ENCODE measurements around the gene OR9G1.
"Not testable (repeated sequence)": the region's sequence is repeated elsewhere in the genome, so short reads cannot be mapped to it uniquely, and the experiment has no call there.

Gene OR9G1, protein sequence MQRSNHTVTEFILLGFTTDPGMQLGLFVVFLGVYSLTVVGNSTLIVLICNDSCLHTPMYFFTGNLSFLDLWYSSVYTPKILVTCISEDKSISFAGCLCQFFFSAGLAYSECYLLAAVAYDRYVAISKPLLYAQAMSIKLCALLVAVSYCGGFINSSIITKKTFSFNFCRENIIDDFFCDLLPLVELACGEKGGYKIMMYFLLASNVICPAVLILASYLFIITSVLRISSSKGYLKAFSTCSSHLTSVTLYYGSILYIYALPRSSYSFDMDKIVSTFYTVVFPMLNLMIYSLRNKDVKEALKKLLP
- 0 to 0.16 (median 0) reads per million in 18 experiments for total RNA-seq

DNA sequence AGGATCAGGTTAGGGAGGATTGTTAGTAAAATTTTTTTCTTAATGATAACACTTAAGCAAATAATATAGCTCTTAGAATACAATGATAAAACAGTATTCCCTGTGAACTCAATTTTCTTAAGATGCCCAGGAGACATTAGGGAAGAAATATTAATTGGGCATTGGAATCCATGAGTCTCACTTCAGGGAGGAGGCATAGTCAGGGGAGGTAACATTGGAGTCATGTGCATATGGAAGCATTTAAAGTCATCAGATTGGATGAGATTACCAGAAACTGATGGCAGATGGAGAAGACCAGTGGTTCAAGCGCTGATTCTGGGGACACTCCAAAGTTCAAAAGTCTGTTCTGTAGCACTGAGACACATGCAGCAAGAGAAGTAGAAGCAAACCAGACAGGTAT, at the start of gene OR9G1:
TSS of gene OR9G1 (plus strand) at position 301 of the 400 bp plus-strand sequence. CDS start 1,293 bp downstream, outside the sequence.
- no peak for DNase-seq

- no peak for DNase-seq
Observed at GRCh38 chr11:56659755-56660154, 39.1 kb upstream of the OR9G1 start.

- DNase-seq, result no peak
Observed at GRCh38 chr11:56663386-56663785, 35.5 kb upstream of the OR9G1 start, which contains the start of gene OR5AR1. TSS of gene OR5AR1 (plus strand) at chr11:56663686. CDS start at chr11:56663686, 0 bp downstream.

- DNase-seq, result no peak
Observed at GRCh38 chr11:56670984-56671383, 27.9 kb upstream of the OR9G1 start.

DNA sequence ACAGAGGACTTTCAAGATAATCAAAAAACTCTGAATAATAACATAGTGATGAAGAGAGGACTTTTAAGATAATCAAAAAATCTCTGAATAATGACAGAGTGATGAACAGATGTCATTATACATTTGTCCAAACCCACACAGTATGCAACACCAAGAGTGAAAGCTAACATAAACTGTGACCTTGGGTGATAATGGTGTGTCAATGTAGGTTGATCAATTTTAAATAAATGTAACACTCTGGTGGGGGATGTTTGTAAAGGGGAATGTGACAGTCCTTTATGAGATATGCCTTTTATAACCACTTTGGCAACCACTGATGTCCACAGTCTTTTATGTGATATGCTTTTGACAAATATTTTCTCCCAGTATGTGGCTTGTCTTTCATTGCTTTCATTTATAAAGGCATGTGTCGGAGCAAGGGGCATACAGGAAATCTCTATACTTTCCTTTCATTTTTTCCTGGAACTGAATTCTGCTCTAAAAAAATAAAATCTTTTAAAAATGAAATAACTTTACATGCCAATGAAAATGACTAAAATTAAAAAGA, 10.3 kb upstream of the OR9G1 start:
- no peak for DNase-seq

GRCh38 chr11:56691179-56691578, 7.7 kb upstream of the OR9G1 start:
- not testable (repeated sequence) for DNase-seq

GRCh38 chr11:56693428-56693827, 5.5 kb upstream of the OR9G1 start:
- no peak for DNase-seq

- no peak for DNase-seq
Observed at GRCh38 chr11:56700242-56700913, 1.5 kb downstream of the OR9G1 start.

DNA sequence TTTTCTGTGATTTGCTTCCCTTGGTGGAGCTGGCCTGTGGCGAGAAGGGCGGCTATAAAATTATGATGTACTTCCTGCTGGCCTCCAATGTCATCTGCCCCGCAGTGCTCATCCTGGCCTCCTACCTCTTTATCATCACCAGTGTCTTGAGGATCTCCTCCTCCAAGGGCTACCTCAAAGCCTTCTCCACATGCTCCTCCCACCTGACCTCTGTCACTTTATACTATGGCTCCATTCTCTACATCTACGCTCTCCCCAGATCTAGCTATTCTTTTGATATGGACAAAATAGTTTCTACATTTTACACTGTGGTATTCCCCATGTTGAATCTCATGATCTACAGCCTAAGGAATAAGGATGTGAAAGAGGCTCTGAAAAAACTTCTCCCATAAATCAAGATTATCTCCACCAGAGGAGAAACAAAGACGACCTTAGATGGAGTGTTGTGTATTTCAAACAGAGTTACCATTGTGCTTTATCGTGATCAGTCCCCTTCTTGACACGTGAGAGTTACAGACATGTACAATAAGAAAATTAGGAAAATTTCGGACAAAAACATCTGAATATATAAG, 2.1 kb downstream of the OR9G1 start:
- no peak for DNase-seq

DNA sequence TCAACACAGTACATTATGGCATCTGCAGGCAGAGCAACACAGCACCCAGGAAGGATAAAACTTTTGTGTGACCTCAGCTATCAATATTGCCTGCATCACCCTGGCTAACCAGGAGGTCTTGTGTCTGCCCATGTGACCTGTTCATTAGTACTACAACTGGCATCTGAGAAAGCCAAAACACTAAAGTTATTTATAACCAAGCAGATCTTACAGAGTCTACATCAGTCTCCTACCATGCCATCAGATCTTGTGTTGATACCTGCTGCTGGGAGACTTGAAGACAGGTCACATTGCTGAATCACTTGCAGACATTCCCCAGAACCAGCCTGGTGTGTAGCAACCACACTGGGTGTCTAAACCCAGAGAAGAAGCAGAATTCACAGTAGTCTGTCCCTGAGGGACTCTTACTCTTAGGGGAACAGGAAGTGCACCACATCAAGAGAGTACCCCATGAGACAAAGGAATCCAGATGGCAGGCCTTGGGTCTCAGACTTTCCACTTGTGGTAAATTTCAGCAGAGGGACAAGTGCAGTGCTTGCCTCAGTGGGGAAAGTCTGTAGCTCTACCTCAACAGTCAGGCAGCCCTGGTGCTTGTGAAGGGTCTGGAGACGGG, 7.0 kb downstream of the OR9G1 start:
- no peak for DNase-seq

DNA sequence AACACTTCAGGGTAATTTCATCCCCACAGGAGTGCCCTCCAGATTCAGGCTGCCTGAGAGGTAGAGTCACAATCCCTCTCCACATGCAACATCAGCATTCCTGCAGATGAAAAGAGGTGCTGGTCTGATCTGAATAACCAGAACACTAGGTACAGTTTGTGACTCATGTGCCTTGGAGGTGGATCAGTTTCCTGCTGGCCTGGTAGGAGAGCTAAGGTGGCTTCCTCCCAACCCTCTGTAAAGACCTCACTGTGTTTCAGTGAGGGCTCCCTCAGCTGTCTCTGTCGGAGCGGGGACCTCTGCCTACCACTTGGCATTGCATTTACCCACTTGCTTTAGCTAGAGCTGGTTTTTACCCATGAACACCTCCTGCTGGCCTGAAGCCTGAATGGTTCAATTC, 7.6 kb downstream of the OR9G1 start:
- DNase-seq, result no peak

DNA sequence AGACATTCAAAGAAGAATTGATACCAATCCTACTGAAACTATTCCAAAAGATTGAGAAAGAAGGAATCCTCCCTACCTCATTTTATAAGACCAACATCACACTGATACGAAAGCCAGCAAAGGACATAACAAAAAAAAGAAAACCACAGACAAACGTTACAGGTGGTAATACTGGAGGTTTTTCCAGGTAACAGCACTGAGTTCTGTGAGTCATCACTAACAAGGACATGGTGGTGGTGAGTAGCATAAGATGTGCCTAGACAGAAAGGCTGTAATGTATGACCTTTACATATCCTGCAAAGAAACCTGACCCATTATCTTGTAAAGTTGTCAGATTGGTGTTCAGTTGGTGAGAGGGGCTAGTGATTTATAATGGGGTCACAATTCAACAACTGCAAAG, 15.3 kb downstream of the OR9G1 start:
- DNase-seq, result no peak

- DNase-seq, result no peak
Observed at GRCh38 chr11:56716379-56716854, 17.5 kb downstream of the OR9G1 start.

DNA sequence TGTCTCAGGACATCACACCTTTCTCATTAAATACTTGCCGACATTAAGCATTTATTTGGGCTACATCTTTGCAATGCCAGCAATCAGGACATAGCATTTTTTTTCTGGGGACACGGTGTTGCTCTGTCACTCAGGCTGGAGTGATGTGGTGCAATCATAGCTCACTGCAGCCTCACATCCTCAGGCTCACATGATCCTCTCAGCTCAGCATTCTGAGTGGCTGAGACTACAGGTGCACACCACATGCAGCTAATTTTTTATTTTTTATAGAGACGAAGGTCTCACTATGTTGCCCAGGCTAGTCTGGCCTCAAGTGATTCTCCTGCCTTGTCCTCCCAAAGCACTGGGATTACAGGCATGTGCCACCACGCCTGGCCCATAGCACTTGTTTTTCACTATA, 21.6 kb downstream of the OR9G1 start:
- no peak for DNase-seq

DNA sequence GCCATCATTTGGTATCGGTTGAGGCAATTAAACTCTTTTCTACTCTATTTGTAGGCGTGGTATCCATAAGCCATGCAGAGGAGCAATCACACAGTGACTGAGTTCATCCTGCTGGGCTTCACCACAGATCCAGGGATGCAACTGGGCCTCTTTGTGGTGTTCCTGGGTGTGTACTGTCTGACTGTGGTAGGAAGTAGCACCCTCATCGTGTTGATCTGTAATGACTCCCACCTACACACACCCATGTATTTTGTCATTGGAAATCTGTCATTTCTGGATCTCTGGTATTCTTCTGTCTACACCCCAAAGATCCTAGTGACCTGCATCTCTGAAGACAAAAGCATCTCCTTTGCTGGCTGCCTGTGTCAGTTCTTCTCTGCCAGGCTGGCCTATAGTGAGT, 41.2 kb downstream of the OR9G1 start:
- DNase-seq, result no peak

GRCh38 chr11:56740886-56741285, 42.0 kb downstream of the OR9G1 start:
- no peak for DNase-seq

DNA sequence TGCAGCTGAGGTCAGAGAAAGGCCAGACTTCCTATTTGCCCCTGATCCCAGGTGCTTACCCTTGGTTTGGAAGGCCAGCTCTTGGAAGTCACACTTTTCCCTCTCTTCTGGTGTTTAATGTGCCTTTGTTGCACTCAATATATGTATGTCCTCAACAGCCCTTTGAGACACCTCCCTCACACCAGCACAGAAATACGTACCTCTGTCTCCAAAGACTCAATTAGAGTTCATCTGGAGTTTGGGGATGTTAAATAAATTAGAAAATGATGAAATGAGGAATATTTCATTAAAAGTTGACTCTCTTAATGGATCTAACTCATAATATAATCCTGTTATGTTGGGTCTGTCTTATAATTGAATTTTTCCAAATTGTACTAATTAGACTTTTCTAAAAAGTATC, 49.7 kb downstream of the OR9G1 start, which contains the start of gene OR9G4:
TSS of gene OR9G4 (minus strand) at position 101 of the 400 bp plus-strand sequence. CDS start 4,931 bp downstream, outside the sequence.
- no peak for DNase-seq

DNA sequence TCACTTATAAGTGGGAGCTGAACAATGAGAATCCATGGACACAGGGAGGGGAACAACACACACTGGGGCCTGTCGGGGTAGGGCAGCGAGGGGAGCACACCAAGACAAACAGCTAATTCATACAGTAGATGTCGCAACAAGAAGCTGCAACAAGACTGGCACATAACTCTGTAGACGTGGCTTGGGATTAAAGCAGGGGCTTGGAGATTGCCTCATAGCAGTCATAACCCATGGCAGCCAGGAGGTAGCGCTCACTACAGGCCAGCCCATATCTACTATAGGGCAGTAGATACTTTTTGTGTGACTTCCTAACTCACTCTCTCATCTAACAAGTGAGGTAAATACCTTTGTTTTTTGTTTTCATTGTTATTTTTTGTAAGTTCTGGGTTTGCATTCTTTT, 51.3 kb downstream of the OR9G1 start:
- no peak for DNase-seq

DNA sequence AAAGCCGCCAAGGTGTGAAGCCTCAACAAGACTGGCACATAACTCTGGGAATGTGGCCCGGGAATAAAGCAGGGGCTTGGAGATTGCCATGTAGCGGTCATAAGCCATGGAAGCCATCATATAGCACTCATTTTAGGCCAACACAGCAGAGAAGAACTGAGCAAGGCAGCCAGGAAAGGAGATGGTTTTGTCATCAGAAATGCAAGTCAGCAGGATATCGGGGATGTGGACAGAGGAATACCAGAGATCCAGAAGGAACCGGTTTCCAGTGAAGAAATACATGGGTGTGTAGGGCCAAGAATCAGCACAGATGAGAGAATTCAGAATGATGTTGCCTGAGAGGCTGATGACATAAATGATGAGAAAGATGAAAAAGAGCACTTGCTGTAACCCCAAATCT, 52.6 kb downstream of the OR9G1 start:
- DNase-seq, result no peak

Measured in inflammatory macrophage (primary cell).